CD4-positive, alpha-beta T cell treated with Interleukin-10 for 1 hour (primary cell): ENCODE data around the gene FRMPD4.
"Not testable (repeated sequence)": the region's sequence is repeated elsewhere in the genome, so short reads cannot be mapped to it uniquely, and the experiment has no call there.

Experiments used
- DNase-seq: peaks from one replicate; pipeline ENCODE4 v3.0.0-alpha.2; 2020

FRMPD4 gene

DNA sequence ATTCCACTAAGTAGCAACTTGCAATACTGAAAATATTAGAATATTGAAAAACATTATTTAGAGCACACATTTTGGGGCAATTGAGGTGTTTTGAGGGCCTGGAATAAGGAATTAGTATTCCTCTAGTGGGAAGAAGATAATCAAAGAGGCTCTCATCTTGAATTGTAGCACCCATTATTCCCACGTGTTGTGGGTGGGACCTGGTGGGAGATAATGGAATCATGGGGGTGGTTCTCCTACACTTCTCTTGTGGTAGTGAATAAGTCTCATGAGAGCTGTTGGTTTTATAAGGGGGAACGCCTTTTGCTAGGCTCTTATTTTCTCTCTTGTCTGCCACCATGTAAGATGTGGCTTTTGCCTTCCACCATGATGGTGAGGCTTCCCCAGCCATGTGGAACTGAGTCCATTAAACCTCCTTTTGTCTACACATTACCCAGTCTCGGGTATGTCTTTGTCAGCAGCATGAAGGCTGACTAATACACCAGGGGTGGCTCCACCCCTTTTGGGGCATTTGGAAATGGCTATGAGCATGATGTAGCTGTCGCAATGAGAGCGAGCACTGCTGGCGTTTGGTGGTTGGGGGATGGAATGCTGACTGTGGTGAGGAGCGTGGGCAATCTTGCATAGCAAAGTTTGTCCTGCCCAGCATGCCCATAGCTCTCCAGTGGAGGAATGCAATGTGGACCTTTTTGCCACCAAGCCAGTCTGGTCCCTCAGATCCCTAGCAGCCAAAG is 308.2 kb downstream of the FRMPD4 start:
- DNase-seq, result no peak

DNA sequence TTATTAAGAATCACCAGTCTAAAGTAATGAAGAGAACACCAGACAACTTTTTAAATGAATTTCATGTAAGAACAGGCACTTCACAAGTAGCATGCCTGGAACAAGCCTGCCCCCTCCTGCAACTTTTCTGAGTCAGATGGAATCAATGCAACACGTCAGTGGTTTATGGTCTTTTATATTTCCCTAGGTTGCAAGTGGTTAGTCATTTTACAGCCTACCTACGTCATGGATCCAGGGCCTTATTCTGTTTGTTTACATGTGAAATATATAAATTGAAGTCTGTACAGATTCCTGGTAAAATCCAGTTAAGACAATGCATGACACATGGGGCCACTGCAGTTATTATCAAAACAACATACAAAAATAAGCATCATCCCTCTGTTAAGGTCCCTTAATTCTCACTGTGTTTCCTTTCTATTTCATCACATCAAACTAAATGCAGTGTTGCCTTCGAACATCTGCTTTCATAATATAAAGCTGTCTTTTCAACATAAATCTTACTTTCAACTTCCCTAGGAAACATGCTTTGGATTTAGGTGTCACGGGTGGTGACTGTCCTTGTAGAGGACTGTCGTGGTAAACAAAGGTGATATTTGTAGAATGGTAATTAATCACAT is 309.3 kb downstream of the FRMPD4 start:
- DNase-seq, result no peak

DNA sequence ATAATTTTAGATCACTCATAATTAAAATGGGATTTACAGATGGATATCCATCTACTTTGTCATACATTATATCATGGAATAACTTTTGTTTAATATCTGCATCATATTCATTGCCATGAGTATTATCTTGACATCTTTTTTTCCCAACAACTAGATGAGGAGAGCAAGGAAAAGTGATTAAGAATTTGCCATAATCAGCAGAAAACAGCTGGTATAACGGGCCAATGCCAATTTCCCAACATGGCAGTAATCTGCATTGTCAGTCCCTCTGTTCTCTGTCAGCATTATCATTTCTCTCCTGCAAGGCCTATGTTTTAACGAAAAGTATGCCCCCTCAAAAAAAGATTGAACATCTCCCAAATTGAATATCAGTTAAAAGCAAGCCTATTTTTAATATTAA is 314.0 kb downstream of the FRMPD4 start:
- DNase-seq, result no peak

DNA sequence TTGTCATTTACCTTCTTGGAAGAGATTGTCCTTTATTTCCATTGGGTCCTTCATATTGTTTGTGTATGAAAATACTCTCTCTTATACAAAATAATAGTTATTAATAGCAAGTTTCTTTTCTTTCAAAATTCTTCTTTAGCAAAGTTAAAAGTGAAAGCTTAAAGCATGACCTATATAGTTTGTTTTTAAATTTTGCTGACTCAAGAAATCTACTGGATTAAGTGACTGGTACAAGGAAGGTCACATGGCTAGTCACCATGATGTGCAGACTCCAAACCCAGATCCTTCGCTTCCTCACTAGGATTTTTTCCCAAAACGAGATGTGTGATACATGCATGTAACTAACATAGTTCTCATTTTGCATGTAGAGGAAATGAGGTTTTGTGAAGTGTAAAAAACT is 322.7 kb downstream of the FRMPD4 start:
- DNase-seq, result no peak

DNA sequence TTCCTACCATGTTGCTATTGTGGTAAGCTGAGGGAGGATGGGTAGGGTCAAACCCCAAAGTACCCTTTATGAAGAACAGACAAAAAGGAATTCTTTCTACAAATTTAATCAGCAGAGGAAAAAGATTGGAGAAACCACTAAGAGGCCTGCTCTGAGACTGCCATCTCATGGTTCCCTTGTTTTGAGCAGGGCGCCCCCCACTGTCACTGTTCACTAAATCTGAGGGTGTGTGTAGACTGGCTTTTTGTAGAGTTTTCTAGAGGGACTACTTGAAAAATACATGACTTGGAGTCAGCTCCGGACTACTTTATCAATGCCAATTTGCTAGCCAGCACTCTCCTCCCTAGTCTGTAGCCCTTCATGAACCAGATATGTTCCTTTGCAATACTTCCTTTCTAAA is 324.8 kb downstream of the FRMPD4 start:
- DNase-seq, result no peak

DNA sequence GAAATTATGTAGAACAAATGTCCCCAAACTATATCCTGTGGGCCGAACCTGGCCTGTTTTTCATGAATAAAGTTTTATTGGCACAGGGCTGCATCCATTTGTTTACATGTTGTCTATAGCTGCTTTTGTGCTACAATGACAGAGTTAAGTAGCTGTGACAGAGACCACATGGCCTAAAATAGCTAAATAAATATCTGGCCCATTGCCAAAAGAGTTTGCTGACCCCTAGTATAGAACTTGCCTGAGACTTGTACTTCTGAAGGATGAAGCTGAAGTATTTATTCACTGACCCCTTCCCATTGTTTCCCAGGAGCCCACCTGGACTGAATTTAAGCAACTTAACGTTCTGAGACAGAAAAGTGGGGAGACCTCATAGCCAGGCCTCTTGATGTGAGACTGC is 325.6 kb downstream of the FRMPD4 start:
- DNase-seq, result no peak

DNA sequence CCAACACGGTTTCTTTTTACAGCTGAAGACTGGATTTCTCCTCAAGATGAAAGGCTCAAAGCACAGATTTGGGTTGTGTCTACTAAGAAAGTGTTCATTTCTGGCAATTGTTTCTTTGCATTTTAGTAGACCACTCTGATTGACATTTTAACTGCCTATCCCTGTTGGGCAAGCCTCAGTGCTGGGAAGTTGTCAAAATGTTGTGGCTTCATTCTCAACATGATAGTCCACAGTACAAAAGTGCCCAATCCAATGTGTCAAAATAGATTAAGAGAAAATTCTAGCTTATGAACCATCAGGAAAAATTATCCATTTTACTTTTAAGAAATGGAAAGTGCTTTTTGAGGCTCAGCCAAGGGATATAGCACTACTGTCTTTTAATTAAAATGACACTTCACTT is 329.0 kb downstream of the FRMPD4 start:
- DNase-seq, result no peak

DNA sequence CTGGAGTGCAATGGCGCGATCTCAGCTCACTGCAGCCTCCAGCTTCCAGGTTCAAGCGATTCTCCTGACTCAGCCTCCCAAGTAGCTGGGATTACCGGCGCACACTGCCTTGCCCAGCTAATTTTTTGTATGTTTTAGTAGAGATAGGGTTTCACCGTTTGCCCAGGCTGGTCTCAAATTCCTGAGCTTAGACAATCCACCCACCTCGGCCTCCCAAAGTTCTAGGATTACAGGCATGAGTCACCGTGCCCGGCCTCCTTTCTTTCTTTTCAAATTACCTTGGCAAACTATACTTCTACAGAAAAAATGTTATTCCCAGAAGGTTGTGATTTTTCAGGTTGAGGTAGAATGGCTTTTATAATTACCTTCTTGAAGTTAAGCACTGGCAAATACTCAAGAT is 331.0 kb downstream of the FRMPD4 start:
- DNase-seq, result no peak

DNA sequence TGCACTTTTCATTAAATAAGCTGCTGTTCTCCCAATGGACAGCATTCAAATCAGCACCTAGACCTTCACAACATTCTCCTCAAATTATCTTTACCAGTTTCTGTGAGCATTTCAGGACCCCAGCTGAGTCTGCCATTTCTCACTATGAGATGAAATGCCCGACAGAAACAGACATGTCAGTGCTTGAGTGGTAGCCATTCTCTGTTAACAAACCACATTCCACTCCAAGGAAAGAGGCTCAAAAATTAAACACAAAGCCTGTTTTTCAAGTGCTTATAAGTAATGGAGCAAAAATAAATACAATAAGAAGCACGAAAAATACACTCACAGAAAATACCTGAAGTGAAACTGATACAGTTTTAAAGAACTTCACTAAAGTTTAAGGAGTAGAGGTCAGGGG is 332.8 kb downstream of the FRMPD4 start:
- no peak for DNase-seq

DNA sequence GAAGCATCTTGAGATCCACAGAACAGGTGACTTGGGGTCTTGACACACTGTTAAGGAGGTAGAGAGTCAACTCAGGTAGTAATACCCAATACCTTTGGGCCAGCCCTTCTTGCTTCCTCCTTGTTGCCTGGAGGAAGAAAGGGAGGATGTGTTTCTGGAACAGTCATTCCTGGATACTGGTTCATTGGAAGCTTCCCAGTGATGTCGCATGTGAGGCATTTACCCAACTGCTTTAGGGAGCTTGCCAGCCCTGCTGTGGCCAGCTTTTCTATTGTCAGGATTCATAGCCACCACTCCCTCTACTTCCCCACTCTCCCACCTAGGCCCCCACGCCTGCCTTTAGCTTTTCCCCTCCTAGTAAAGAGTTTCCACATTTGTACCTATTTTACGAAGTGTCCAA is 342.7 kb downstream of the FRMPD4 start:
- DNase-seq, result no peak

DNA sequence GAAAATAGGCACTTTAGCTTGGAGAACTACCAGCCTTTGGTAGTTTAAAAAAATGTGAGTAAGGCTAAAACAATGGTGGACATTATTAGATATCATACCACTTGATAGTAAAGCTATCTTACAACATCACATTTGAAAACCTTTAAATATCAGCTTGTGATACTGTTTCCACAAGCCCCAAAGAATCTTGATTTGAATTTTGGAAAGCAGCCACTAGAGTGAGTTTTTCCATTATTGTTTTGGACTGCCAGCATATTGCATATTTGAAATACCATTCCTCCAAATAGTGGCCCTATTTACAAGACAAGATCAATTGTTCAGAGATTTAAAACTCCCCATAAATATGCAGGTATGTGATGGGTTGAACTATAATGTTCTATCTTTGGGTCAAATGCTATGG is 349.9 kb downstream of the FRMPD4 start:
- no peak for DNase-seq

DNA sequence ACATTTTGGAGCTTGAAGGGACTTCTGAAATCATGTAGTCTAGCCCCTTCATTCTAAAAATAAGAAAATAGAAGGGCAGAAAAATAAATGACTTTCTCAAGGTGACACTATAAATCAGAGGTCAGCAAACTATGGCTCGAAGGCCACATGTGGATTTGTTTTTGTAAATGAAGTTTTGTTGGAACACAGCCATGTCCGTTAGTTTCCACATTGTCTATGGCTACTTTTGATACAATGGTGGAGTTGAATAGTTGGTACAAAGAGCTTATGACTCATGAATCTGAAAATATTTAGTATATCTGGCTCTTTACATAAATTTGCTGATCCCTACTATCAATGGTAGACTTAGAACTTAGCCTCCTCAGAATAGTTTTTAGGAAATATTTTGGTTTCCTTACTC is 350.5 kb downstream of the FRMPD4 start:
- no peak for DNase-seq

DNA sequence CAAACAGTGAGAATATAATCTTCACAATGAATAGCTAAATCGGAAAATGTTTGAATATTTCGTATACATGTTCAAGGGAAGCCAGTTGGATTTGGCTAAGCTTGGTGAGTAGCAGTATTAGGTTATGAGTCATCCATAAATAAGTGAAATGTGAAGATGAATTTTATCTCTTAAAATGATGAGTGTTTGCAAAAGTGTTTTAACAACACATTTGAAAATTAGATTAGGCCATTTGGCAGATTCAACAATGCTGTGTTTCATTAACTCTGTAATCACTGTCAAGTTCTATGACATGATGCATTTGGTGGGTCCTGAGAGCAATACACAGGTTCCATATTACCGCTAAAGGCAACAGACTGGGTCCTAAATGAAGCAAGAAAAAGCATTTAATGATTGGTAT is 351.1 kb downstream of the FRMPD4 start:
- no peak for DNase-seq

DNA sequence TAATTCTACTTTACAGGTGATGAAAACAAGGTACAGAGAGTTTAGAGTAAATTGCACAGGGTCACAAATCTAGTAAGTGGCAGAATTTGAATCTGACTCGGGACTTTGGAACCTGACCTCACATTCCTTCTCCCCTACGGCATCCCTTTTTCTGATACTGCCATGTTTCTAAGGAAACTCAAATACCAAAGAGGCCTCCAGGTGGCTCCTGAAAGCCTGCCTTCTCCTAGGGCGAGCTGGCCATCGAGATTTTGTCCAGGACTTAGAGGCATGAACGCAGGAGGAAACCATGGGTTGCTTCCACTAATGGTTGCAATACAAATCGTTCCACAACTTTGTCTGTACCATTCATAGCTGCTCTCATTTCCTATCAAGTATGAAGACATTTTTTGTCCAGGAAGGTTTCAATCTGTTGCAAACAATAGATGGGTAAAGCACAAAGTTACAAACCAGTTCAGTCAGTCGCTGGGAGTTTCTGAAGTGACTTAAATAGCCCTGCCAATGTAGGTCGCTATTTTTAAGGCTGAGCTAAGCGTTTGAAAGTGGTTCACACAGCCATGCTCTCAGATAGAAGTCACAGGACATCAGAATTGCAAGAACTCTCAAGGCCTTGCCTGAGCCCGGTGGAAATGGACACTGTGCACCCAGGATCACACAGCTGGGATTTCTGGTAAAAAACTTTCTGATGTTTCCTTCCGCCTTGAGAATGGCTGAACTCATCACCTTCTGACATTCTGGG is 356.3 kb downstream of the FRMPD4 start:
- no peak for DNase-seq

DNA sequence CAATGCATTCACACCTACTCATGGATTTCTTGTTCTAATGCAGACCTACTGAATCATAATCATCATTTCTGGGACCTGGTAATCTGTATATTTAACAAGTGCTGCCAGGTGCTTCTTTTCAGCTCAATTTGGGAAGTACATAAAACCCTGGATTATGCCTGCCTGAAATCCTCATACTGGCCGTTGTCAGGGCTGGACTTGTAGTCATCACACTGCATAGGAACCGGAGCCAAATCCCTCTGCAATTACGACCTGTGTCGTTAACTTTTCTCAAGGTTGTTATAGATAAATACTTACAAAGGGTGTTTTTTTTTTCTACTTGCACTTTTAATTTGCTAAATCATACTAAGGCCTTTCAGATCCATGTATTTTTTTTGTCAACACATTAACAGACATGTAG is 358.1 kb downstream of the FRMPD4 start:
- DNase-seq, result no peak

DNA sequence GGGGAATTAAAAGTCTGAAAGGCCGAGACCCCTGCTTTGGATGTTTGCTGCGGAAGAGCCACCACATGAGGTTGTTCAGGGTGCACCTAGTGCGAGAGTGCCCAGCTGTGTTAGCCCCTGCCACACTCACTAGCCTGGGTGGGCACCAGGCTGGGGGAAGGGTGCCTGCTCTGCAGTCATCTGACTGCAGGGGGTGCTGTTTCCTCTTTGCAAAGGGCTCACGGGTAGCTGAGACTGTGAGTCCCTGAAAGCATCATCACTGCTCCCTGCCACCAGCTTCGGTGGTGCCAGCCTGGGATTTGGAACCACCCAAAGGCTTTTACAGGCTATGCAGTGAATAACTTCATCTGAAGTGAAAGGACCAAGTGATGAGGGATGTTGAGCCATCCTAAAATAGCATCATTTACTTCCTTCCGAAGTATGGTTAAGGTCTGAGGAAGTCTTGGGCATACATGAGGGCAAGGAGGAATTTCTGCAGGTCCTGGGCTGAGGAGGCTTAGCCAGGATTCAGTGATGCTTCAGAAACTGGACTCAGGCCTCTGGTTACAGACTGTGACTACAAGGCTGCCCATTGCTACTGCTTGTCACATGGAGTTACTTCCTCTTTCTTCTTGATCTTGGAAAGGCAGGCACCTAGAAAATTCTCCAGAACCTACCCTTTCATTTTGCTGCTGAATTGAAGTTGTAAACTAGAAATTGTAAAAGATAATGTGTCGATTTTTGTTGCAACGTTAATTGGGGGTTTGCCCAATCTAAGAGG is 359.7 kb downstream of the FRMPD4 start:
- DNase-seq, result no peak

DNA sequence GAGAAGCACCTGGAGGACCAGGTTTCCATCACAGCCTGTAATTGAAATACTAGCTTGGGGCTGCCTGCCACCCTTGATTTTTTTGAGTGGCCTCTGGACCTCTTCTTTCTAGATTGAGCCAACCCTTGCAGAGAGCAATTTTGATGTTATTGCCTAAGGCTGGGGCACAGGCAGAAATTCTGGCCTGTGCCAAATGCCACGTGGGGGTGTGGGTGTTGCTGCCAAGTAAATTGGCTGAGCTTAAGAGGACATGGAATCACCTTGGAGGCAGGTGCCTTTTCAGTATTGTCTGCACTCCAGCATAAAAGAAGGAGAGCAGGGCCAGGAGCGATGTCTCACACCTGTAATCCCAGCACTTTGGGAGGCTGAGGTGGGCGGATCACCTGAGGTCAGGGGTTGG is 366.9 kb downstream of the FRMPD4 start:
- DNase-seq, result no peak

DNA sequence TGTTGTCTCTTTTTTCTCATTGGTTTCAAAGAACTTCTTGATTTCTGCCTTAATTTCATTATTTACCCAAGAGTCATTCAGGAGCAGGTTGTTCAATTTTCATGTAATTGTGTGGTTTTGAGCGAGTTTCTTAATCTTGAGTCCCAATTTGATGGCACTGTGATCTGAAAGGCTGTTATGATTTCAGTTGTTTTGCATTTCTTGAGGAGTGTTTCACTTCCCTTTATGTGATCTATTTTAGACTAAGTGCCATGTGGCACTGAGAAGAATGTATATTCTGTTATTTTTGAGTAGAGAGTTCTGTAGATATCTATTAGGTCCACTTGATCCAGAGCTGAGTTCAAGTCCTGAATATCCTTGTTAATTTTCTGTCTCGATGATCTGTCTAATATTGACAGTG is 377.1 kb downstream of the FRMPD4 start:
- DNase-seq, result not testable (repeated sequence)

DNA sequence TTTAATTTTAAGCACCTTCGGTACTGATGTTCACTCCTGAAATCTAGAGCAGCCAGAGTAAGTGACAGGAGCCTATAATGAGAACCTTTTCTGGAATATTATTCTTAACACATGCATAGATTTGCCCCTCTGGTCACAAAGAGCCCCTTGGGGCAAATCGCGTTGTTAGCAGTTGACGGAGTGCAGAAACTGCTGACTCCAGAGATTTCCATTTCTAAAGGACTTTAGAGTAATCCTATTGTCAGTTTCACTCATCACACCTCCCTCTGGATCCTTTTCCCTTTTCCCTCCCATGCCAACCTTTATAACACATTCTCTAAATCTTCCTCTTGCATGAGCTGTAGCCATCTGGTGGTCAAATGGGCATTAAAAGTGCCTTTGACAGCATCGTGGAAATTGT is 388.0 kb downstream of the FRMPD4 start:
- no peak for DNase-seq

DNA sequence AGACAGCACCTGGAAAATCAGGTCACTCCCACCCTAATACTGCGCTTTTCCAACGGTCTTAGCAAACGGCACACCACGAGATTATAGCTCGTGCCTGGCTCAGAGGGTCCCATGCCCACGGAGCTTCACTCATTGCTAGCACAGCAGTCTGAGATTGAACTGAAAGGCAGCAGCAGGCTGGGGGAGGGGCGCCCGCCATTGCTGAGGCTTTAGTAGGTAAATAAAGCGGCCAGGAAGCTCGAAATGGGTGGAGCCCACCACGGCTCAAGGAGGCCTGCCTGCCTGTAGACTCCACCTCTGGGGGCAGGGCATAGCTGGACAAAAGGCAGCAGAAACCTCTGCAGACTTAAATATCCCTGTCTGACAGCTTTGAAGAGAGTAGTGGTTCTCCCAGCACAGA is 399.8 kb downstream of the FRMPD4 start:
- not testable (repeated sequence) for DNase-seq

DNA sequence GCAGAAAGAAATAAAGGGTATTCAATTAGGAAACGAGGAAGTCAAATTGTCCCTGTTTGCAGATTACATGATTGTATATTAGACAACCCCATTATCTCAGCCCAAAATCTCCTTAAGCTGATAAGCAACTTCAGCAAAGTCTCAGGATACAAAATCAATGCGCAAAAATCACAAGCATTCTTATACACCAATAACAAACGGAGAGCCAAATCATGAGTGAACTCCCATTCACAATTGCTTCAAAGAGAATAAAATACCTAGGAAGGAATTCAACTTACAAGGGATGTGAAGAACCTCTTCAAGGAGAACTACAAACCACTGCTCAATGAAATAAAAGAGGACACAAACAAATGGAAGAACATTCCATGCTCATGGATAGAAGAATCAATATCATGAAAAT is 404.0 kb downstream of the FRMPD4 start:
- not testable (repeated sequence) for DNase-seq

DNA sequence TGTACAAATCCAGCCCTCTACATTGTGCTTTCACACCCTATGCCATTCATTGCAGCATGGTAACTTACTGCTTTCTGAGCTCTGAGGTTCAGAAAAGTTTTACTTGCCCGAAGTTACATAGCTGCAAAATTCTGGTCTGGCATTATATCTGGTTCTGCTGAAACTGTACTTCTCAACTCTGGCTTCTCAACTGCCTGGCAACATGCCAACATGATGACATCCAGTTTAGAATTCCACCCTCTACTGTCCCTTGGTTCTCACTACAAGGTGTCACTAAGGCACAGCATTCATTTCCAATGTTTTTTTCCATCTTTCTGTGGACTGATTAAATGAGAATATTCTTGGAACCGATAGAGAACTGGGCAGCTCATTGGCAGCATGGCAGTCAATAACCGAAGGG is 410.1 kb downstream of the FRMPD4 start:
- no peak for DNase-seq

DNA sequence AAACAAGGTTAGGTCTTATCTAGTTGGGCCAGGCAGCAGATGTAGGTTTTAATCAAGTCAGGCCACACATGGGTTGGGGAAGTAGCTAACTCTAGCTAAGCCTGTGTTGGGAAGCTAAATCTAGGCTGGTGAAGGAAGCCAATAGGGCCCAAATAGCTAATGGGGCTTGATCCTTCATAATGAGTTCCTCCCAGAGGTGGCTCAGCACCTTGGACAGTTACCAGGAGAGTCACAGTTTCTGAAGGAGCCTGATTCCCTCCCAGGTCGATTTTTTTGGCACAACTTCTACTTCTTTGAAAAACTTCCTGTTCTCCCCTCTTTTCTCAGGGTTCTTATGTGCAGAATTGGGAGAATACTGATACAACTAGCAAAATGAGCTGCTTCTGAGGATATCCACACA is 410.5 kb downstream of the FRMPD4 start:
- no peak for DNase-seq

DNA sequence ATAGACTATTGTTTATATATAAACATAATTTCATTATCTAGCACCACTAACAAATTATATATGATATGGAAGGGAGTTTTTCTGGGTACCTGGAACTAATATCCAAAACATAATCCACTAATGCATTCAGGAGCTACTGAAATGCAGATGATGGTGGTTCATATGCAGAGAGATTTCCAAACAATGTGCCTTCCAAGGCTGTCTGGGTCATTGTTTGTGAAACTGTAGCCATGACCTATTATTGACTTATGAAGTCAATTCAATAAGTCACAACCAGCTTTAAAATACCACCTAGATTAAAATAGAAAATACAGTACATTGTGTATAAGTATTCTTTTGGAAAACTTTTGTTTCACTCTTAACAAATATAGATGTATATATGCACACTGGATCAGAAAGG is 415.9 kb downstream of the FRMPD4 start:
- no peak for DNase-seq
